K562 (cell line): ENCODE results near the gene ALOXE3. TPM values are rescaled to one million over a fixed set of nuclear protein-coding genes. Genes with fewer than 3 reads are reported as not detected.

Source experiments
- CREBBP ChIP-seq: IDR thresholded peaks from one replicate; pipeline ENCODE4 v1.6.1; 2012; ENCODE audit warnings: low read depth, mild to moderate bottlenecking, control low read depth, inconsistent platforms, low read length
- MAX ChIP-seq: sonication (generic); formaldehyde crosslinking; IDR thresholded peaks from 2 replicates; pipeline ENCODE4 v1.9.0; 2022; ENCODE audit warnings: mild to moderate bottlenecking, missing genetic modification reagents
- MXI1 ChIP-seq: IDR thresholded peaks from 2 replicates; pipeline ENCODE4 v1.6.1; 2011; ENCODE audit warnings: low read depth, mild to moderate bottlenecking, improper control_type of control experiment, low read length
- RCOR1 ChIP-seq, 2 experiments: IDR thresholded peaks; 2 replicates each; pipeline ENCODE4 v1.6.1; 2012; ENCODE audit warnings: low read depth in 2 of 2, low read length in 2 of 2, borderline replicate concordance in 1 of 2, improper control_type of control experiment in 1 of 2
- SAFB ChIP-seq: fragments of 200-400 bp; formaldehyde crosslinking; IDR thresholded peaks from 2 replicates; pipeline ENCODE4 v1.6.1; 2017; ENCODE audit warnings: low read depth, low read length, borderline replicate concordance
- STAT5A ChIP-seq: IDR thresholded peaks from 2 replicates; pipeline ENCODE4 v1.6.1; 2012; ENCODE audit warnings: low read length, inconsistent platforms, borderline replicate concordance
- UBTF ChIP-seq, 2 experiments: IDR thresholded peaks; 2 replicates each; pipeline ENCODE4 v1.6.1; 2012; ENCODE audit warnings: improper control_type of control experiment in 2 of 2, low read depth in 2 of 2, low read length in 2 of 2, borderline replicate concordance in 1 of 2
- YY1 ChIP-seq, 3 experiments: IDR thresholded peaks; 2 replicates each; pipeline ENCODE4 v1.6.1; 2011; ENCODE audit warnings: low read length in 2 of 3, mild to moderate bottlenecking in 2 of 3, moderate library complexity in 2 of 3, borderline replicate concordance in 1 of 3, control low read depth in 1 of 3, low read depth in 1 of 3; ENCODE audit not compliant: insufficient read depth in 3 of 3, insufficient replicate concordance in 2 of 3, control insufficient read depth in 1 of 3, insufficient read length in 1 of 3; ENCODE audit errors: extremely low read depth in 1 of 3
- ZBTB7A ChIP-seq: IDR thresholded peaks from 2 replicates; pipeline ENCODE4 v1.6.1; 2011; ENCODE audit warnings: low read depth, mild to moderate bottlenecking, low read length, moderate library complexity, borderline replicate concordance; ENCODE audit not compliant: control insufficient read depth
- polyA plus RNA-seq, 8 experiments: library from polyadenylated mRNA; depleted of rRNA in 4 of 8; stranded (reverse) in 5 of 8; unstranded in 3 of 8; fragments of >200 nt; fragmentation: Nextera tagmentation in 2 of 8; fragmentation: Illumina TruSeq in 1 of 8; extraction: Ambion mirVana in 2 of 8; extraction: Trizol in 1 of 8; gene quantifications; 2 replicates each; pipeline versions ENCODE4 v1.2.1 to v1.2.3, GENCODE V29; 2011 to 2014; ENCODE audit warnings: inconsistent platforms in 1 of 8, missing spikeins in 1 of 8
- total RNA-seq, 7 experiments: library from RNA; depleted of rRNA in 6 of 7; stranded (reverse); fragments of >200 nt in 6 of 7; fragmentation: Illumina TruSeq in 2 of 7; extraction: Trizol in 2 of 7; gene quantifications; 2 replicates each; pipeline versions ENCODE4 v1.2.1 to v1.2.3, GENCODE V29; 2011 to 2021; ENCODE audit warnings: low replicate concordance in 1 of 7
- TF ChIP-seq, protein P1 (sequence below), 2 experiments: fragments of 450-650 bp; formaldehyde crosslinking in 1 of 2; IDR thresholded peaks; 2 replicates each; pipeline versions ENCODE4 v1.4.0 to v1.6.1; 2014 to 2020; ENCODE audit warnings: mild to moderate bottlenecking in 2 of 2, borderline replicate concordance in 1 of 2, low read depth in 1 of 2
- TF ChIP-seq, protein P2 (sequence below): sonication (generic); formaldehyde crosslinking; IDR thresholded peaks from 2 replicates; pipeline ENCODE4 v1.8.0; 2022; ENCODE audit warnings: missing genetic modification reagents, mild to moderate bottlenecking, moderate library complexity, borderline replicate concordance

Gene ALOXE3
- total and polyA plus RNA-seq, 9 of the 15 experiments (the other 6 are each of a cell fraction or from before 2014, with no cell fraction given), result 0.04 TPM; not detected in 8

- TF ChIP-seq, protein P1, sequence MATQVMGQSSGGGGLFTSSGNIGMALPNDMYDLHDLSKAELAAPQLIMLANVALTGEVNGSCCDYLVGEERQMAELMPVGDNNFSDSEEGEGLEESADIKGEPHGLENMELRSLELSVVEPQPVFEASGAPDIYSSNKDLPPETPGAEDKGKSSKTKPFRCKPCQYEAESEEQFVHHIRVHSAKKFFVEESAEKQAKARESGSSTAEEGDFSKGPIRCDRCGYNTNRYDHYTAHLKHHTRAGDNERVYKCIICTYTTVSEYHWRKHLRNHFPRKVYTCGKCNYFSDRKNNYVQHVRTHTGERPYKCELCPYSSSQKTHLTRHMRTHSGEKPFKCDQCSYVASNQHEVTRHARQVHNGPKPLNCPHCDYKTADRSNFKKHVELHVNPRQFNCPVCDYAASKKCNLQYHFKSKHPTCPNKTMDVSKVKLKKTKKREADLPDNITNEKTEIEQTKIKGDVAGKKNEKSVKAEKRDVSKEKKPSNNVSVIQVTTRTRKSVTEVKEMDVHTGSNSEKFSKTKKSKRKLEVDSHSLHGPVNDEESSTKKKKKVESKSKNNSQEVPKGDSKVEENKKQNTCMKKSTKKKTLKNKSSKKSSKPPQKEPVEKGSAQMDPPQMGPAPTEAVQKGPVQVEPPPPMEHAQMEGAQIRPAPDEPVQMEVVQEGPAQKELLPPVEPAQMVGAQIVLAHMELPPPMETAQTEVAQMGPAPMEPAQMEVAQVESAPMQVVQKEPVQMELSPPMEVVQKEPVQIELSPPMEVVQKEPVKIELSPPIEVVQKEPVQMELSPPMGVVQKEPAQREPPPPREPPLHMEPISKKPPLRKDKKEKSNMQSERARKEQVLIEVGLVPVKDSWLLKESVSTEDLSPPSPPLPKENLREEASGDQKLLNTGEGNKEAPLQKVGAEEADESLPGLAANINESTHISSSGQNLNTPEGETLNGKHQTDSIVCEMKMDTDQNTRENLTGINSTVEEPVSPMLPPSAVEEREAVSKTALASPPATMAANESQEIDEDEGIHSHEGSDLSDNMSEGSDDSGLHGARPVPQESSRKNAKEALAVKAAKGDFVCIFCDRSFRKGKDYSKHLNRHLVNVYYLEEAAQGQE (IDR thresholded peaks at IDR 0.05; ENCODE audit: borderline replicate concordance), result peak; percentile 80
- TF ChIP-seq, protein P1 (CRISPR knock-in tag; IDR thresholded peaks at IDR 0.05; ENCODE audit: low read depth), result no peak
- TF ChIP-seq ZBTB7A, result peak; percentile 80; the same call in 1 of the 2 replicates
- no peak for TF ChIP-seq CREBBP
- TF ChIP-seq, protein P2, sequence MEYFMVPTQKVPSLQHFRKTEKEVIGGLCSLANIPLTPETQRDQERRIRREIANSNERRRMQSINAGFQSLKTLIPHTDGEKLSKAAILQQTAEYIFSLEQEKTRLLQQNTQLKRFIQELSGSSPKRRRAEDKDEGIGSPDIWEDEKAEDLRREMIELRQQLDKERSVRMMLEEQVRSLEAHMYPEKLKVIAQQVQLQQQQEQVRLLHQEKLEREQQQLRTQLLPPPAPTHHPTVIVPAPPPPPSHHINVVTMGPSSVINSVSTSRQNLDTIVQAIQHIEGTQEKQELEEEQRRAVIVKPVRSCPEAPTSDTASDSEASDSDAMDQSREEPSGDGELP (CRISPR knock-in tag), result peak; percentile 47; the same call in 1 of the 2 replicates
- peak in 2 of 3 experiments; percentile 4 to 23 for TF ChIP-seq YY1 (IDR thresholded peaks at IDR 0.05; ENCODE audit: borderline replicate concordance in 1 of 3, control insufficient read depth in 1 of 3, extremely low read depth in 1 of 3, insufficient read depth in 3 of 3, insufficient read length in 1 of 3, insufficient replicate concordance in 2 of 3, low read depth in 1 of 3, low read length in 2 of 3)
- no peak for TF ChIP-seq STAT5A
- TF ChIP-seq UBTF (IDR thresholded peaks at IDR 0.05; ENCODE audit: borderline replicate concordance in 1 of 2, low read depth in 2 of 2, low read length in 2 of 2), result peak; percentile 93 to 95
- no peak for TF ChIP-seq MXI1
- TF ChIP-seq SAFB, result peak; percentile 58; the same call in 1 of the 2 replicates
- 0 out of 2 replicates have a peak, but pooled peaks have one; percentile 12 for TF ChIP-seq MAX (CRISPR knock-in tag)
- TF ChIP-seq RCOR1 (IDR thresholded peaks at IDR 0.05; ENCODE audit: borderline replicate concordance in 1 of 2, low read depth in 2 of 2, low read length in 2 of 2), result peak in 1 of 2 experiments; percentile 69; a peak in 2 of 4 replicates
These were observed 3.5 kb upstream of the ALOXE3 start (continued) for GRCh38 chr17:8121681-8122421.
